Motor neuron (in vitro differentiated cells): ENCODE results near the gene SLAMF6. TPM values are rescaled to one million over a fixed set of nuclear protein-coding genes. Genes with fewer than 3 reads are reported as not detected.
"Not testable (repeated sequence)": the region's sequence is repeated elsewhere in the genome, so short reads cannot be mapped to it uniquely, and the experiment has no call there.

Source experiments
- ATAC-seq, 8 experiments: fragments of 200-7000 bp; cut with Tn5 transposase; replicated peaks in 6 of 8; 2 replicates each; pipeline ENCODE4 v1.8.0; 2021; ENCODE audit warnings: mild to moderate bottlenecking in 8 of 8, moderate library complexity in 8 of 8
- H3K27ac ChIP-seq, 2 donors: fragments of 250-450 bp; sonication (Bioruptor Pico); 2 replicates each; pipeline ENCODE4 v1.9.0; 2021; ENCODE audit warnings: antibody characterized with exemption in 2 of 2, mild to moderate bottlenecking in 2 of 2, moderate library complexity in 1 of 2
- H3K4me1 ChIP-seq, 2 donors: fragments of 250-450 bp; sonication (Bioruptor Pico); replicated peaks in 1 of 2; 2 replicates each; pipeline ENCODE4 v1.6.1; 2021; ENCODE audit warnings: antibody characterized with exemption in 2 of 2, mild to moderate bottlenecking in 2 of 2, moderate library complexity in 1 of 2
- H3K4me3 ChIP-seq, 5 donors: fragments of 250-450 bp; sonication (Bioruptor Pico); 2 replicates each; pipeline ENCODE4 v1.9.0; 2021; ENCODE audit warnings: antibody characterized with exemption in 5 of 5, mild to moderate bottlenecking in 5 of 5, moderate library complexity in 4 of 5
- WGBS, 10 experiments: fragments of 450-650 bp; shearing (Covaris generic); methylation state at CpG; one replicate each; pipeline ENCODE4 v1.0.0; 2022; 5-methylcytosine and 5-hydroxymethylcytosine counted together
- in situ Hi-C, 9 experiments: fragments of 400-800 bp; cut with MboI; loops; one replicate each; pipeline ENCODE4 v1.15.0; 2021; ENCODE audit warnings: low sequenced_read_pairs in 9 of 9, low pct_unique_long_range_greater_than_20kb in 2 of 9; ENCODE audit not compliant: unreplicated experiment in 9 of 9
- total RNA-seq, 8 experiments: library from RNA; unstranded; fragments of 300-600 nt; gene quantifications; 2 replicates each; pipeline versions ENCODE4 v1.2.3 to v1.2.4, GENCODE V29; 2022

SLAMF6 gene
- total RNA-seq, 8 experiments from 2014 or later: 0.09 to 0.28 (median 0.15) TPM; not detected in 4

GRCh38 chr1:160491017-160491416 lies 32.0 kb downstream of the SLAMF6 start:
- Histone ChIP-seq H3K27ac (no peak overlapping the region), H3K4me3 (no peak overlapping the region), H3K4me1 (peaks cover 0 to 9% of the 10 kb centered on the region in 2 donors)
- WGBS, 10 experiments: 0 to 100% (median 62%) methylated on average over 1 to 3 of the region's 4 CpGs; no CpG with 5 or more reads in 5 of the 10 experiments
- in situ Hi-C loops: no loop called here
- no peak for ATAC-seq

- no peak overlapping the region for H3K27ac ChIP-seq
- ATAC-seq: peak in 5 of 8 experiments; percentile 35 to 77 (median 47)
- in situ Hi-C loops: loop anchor here in 1 of 9 experiments (10.0 kb wide), 1 partner anchor 65 kb away; no protein-coding TSS in a partner anchor
- 0 to 96% (median 57%) methylated on average over 1 to 4 of the region's 4 CpGs; no CpG with 5 or more reads in 4 of the 10 experiments for WGBS, 10 experiments
- peaks cover 0 to 9% of the 10 kb centered on the region in 2 donors for H3K4me1 ChIP-seq
- no peak overlapping the region for H3K4me3 ChIP-seq
These were observed 33.4 kb downstream of the SLAMF6 start for GRCh38 chr1:160489513-160490261.

GRCh38 chr1:160488347-160489058 lies 34.6 kb downstream of the SLAMF6 start:
- Histone ChIP-seq H3K4me1 (peaks cover 0 to 9% of the 10 kb centered on the region in 2 donors), H3K4me3 (no peak overlapping the region), H3K27ac (no peak overlapping the region)
- WGBS, 10 experiments: 33 to 86% (median 79%) methylated on average over 1 to 4 of the region's 4 CpGs; no CpG with 5 or more reads in 5 of the 10 experiments
- no peak for ATAC-seq
- in situ Hi-C loops: loop anchor here in 1 of 9 experiments (10.0 kb wide), 1 partner anchor 64 kb away; no protein-coding TSS in a partner anchor

GRCh38 chr1:160486453-160486852 lies 36.6 kb downstream of the SLAMF6 start:
- ATAC-seq: no peak
- 0 to 100% (median 55%) methylated on average over 1 to 4 of the region's 4 CpGs; no CpG with 5 or more reads in 2 of the 10 experiments for WGBS, 10 experiments
- in situ Hi-C loops: loop anchor here in 1 of 9 experiments (10.0 kb wide), 1 partner anchor 62 kb away; no protein-coding TSS in a partner anchor

GRCh38 chr1:160483505-160484185 lies 39.4 kb downstream of the SLAMF6 start:
- no peak for ATAC-seq
- Histone ChIP-seq H3K27ac (no peak overlapping the region), H3K4me3 (no peak overlapping the region), H3K4me1 (no peaks in the 10 kb centered on the region)
- in situ Hi-C loops: loop anchor here in 1 of 9 experiments (10.0 kb wide), 1 partner anchor 59 kb away; no protein-coding TSS in a partner anchor
- WGBS, 10 experiments: 0 to 100% (median 67%) methylated on average over 1 to 2 of the region's 2 CpGs; no CpG with 5 or more reads in 1 of the 10 experiments

More at GRCh38 chr1:160486453-160486852, 36.6 kb downstream of the SLAMF6 start:
- Histone ChIP-seq H3K4me1 (peaks cover 0 to 9% of the 10 kb centered on the region in 2 donors), H3K27ac (no peak overlapping the region), H3K4me3 (no peak overlapping the region)

- Histone ChIP-seq H3K4me3 (no peak overlapping the region), H3K27ac (no peak overlapping the region), H3K4me1 (no peaks in the 10 kb centered on the region)
- WGBS, 10 experiments: 0 to 86% (median 21%) methylated on average over 1 of the region's 1 CpG; no CpG with 5 or more reads in 4 of the 10 experiments
- in situ Hi-C loops: loop anchor here in 1 of 9 experiments (10.0 kb wide), 1 partner anchor 57 kb away; no protein-coding TSS in a partner anchor
- no peak for ATAC-seq
These were observed 41.0 kb downstream of the SLAMF6 start for GRCh38 chr1:160481979-160482596.

- H3K27ac ChIP-seq, H3K4me1 ChIP-seq, H3K4me3 ChIP-seq, ATAC-seq: not testable (repeated sequence)
- WGBS, 10 experiments: 10 to 87% (median 63%) methylated on average over 2 to 4 of the region's 7 CpGs; no CpG with 5 or more reads in 4 of the 10 experiments
- in situ Hi-C loops: loop anchor here in 1 of 9 experiments (10.0 kb wide), 1 partner anchor 56 kb away; no protein-coding TSS in a partner anchor
These were observed 42.3 kb downstream of the SLAMF6 start for GRCh38 chr1:160480781-160481180.

- H3K4me3 ChIP-seq, in situ Hi-C loops, H3K27ac ChIP-seq, H3K4me1 ChIP-seq, ATAC-seq: not testable (repeated sequence)
- WGBS, 10 experiments: 0 to 93% (median 68%) methylated on average over 1 to 6 of the region's 6 CpGs; no CpG with 5 or more reads in 1 of the 10 experiments
These were observed 44.0 kb downstream of the SLAMF6 start for GRCh38 chr1:160479091-160479490.

GRCh38 chr1:160474392-160475242 lies 48.4 kb downstream of the SLAMF6 start:
- whole genome bisulfite sequencing, 10 experiments: 11 to 93% (median 71%) methylated on average over 1 of the region's 1 CpG; no CpG with 5 or more reads in 1 of the 10 experiments
- in situ Hi-C loops: no loop called here

GRCh38 chr1:160472112-160472511 lies 50.9 kb downstream of the SLAMF6 start:
- in situ Hi-C loops: no loop called here
- H3K4me3 ChIP-seq: no peak overlapping the region
- ATAC-seq: no peak
- WGBS, 10 experiments: 0 to 96% (median 77%) methylated on average over 1 to 3 of the region's 3 CpGs
- peaks cover 0 to 4% of the 10 kb centered on the region in 2 donors for H3K4me1 ChIP-seq
- no peak overlapping the region for H3K27ac ChIP-seq

More at GRCh38 chr1:160474392-160475242, 48.4 kb downstream of the SLAMF6 start:
- Histone ChIP-seq H3K4me3 (no peak overlapping the region), H3K27ac (no peak overlapping the region), H3K4me1 (no peaks in the 10 kb centered on the region)
- ATAC-seq: no peak

- in situ Hi-C loops: no loop called here
- H3K4me1 ChIP-seq: peaks cover 0 to 4% of the 10 kb centered on the region in 2 donors
- ATAC-seq: no peak
- no peak overlapping the region for H3K4me3 ChIP-seq
- H3K27ac ChIP-seq: no peak overlapping the region
- 0 to 100% (median 78%) methylated on average over 1 of the region's 1 CpG for WGBS, 10 experiments
These were observed 51.8 kb downstream of the SLAMF6 start for GRCh38 chr1:160471253-160471652.
